Head of caudate nucleus (tissue), 42 donors: ENCODE results near the gene CNP.
"Not testable (repeated sequence)": the region's sequence is repeated elsewhere in the genome, so short reads cannot be mapped to it uniquely, and the experiment has no call there.

ENCODE experiments used
- DNase-seq, 42 donors: peaks; one replicate each; pipeline versions ENCODE4 v3.0.0 to v3.0.0-alpha.2; 2020 to 2021; ENCODE audit warnings: mixed read lengths in 7 of 42
- intact Hi-C: fragments of 100-400 bp; cut with DNase I; formaldehyde crosslinking; loops from one replicate; pipeline ENCODE4 v1.15.0; 2022

Gene CNP

GRCh38 chr17:42018339-42018738 is 51.7 kb downstream of the CNP start:
- no peak for DNase-seq
- intact Hi-C loops: no loop called here

- DNase-seq: no peak
- intact Hi-C loops: no loop called here
Observed at GRCh38 chr17:42018988-42019387, 52.4 kb downstream of the CNP start.

- intact Hi-C loops: no loop called here
- peak; percentile 83 to 98 (median 95) for DNase-seq
Observed at GRCh38 chr17:42019509-42020404, 53.2 kb downstream of the CNP start, which contains the start of gene NKIRAS2. Gene NKIRAS2 (plus strand): TSS chr17:42020090. CDS start chr17:42021578, 1,488 bp downstream.

GRCh38 chr17:42020845-42021244 is 54.2 kb downstream of the CNP start:
- DNase-seq, intact Hi-C loops: not testable (repeated sequence)

GRCh38 chr17:42023524-42024349 is 57.1 kb downstream of the CNP start:
- DNase-seq: peak in 21 of 42 donors; percentile 14 to 65 (median 38)
- intact Hi-C loops: no loop called here

- intact Hi-C loops: loop anchor here (5.0 kb wide), 1 partner anchor 77 kb away; no protein-coding TSS in a partner anchor
- DNase-seq: no peak
Observed at GRCh38 chr17:42025191-42025579, 58.6 kb downstream of the CNP start.

GRCh38 chr17:42025936-42026335 is 59.3 kb downstream of the CNP start:
- no peak for DNase-seq
- intact Hi-C loops: loop anchor here (5.0 kb wide), 1 partner anchor 76 kb away; no protein-coding TSS in a partner anchor

GRCh38 chr17:42026857-42027589 is 60.4 kb downstream of the CNP start:
- no peak for DNase-seq
- intact Hi-C loops: loop anchor here (5.0 kb wide), 1 partner anchor 75 kb away; no protein-coding TSS in a partner anchor
